SK-N-SH (cell line): ENCODE results near the gene MCC. TPM values are rescaled to one million over a fixed set of nuclear protein-coding genes. Genes with fewer than 3 reads are reported as not detected.

ENCODE experiments used
- CTCF ChIA-PET: fragments of 300-600, 350-600 bp; formaldehyde crosslinking; extraction: SDS; loops from one replicate; lab custom pipeline; 2021; lab: Yijun Ruan, JAX
- POLR2A ChIA-PET: fragments of 350-600 bp; sonication (Branson Sonifier 250); formaldehyde crosslinking; extraction: SDS; loops from one replicate; lab custom pipeline; 2020; ENCODE audit warnings: antibody characterized with exemption, inconsistent platforms; lab: Yijun Ruan, JAX
- DNase-seq: peaks from one replicate; pipeline ENCODE4 v3.0.0; 2012
- H2AFZ ChIP-seq: fragments of 200-600 bp; sonication (generic); 2 replicates; pipeline ENCODE4 v1.8.1; 2016; ENCODE audit warnings: antibody characterized with exemption, mild to moderate bottlenecking, low read depth
- H3F3A ChIP-seq: fragments of 200-600 bp; sonication (generic); replicated peaks from 2 replicates; pipeline ENCODE3; 2016; ENCODE audit warnings: antibody characterized with exemption, mild to moderate bottlenecking; ENCODE audit not compliant: insufficient read depth
- H3K27ac ChIP-seq, 2 experiments: fragments of 200-500 bp in 1 of 2; fragments of 200-600 bp in 1 of 2; sonication (Bioruptor generic) in 1 of 2; sonication (generic), shearing (Covaris generic) in 1 of 2; 2 replicates each; pipeline versions ENCODE4 v1.5.1 to v1.6.1; 2014 to 2016; ENCODE audit warnings: low read depth in 2 of 2, inconsistent platforms in 1 of 2, low read length in 1 of 2, mild to moderate bottlenecking in 1 of 2, mixed read lengths in 1 of 2
- H3K27me3 ChIP-seq: fragments of 200-600 bp; sonication (generic), shearing (Covaris generic); 2 replicates; pipeline ENCODE4 v1.6.1; 2016; ENCODE audit warnings: mixed run types; ENCODE audit not compliant: insufficient read depth
- H3K36me3 ChIP-seq, 2 experiments: fragments of 200-500 bp in 1 of 2; fragments of 200-600 bp in 1 of 2; sonication (Bioruptor generic) in 1 of 2; sonication (generic) in 1 of 2; replicated peaks in 1 of 2; 2 replicates each; pipeline versions ENCODE3 to v1.5.1; 2014 to 2016; ENCODE audit warnings: low read length in 1 of 2, mild to moderate bottlenecking in 1 of 2; ENCODE audit not compliant: insufficient read depth in 2 of 2, control insufficient read depth in 1 of 2
- H3K4me1 ChIP-seq, 2 experiments: fragments of 200-500 bp in 1 of 2; fragments of 200-600 bp in 1 of 2; sonication (Bioruptor generic) in 1 of 2; sonication (generic), shearing (Covaris generic) in 1 of 2; 2 replicates each; pipeline versions ENCODE4 v1.5.1 to v1.6.1; 2014 to 2016; ENCODE audit warnings: low read depth in 1 of 2, low read length in 1 of 2, mixed run types in 1 of 2; ENCODE audit not compliant: insufficient read depth in 2 of 2, control insufficient read depth in 1 of 2
- H3K4me2 ChIP-seq: fragments of 200-600 bp; sonication (generic), shearing (Covaris generic); 2 replicates; pipeline ENCODE4 v1.6.1; 2017; ENCODE audit warnings: mixed run types
- H3K4me3 ChIP-seq, 2 experiments: fragments of 200-500 bp in 1 of 2; fragments of 200-600 bp in 1 of 2; sonication (Bioruptor generic) in 1 of 2; sonication (generic), shearing (Covaris generic) in 1 of 2; 2 replicates each; pipeline versions ENCODE4 v1.5.1 to v1.8.1; 2014 to 2016; ENCODE audit warnings: low read depth in 2 of 2, inconsistent platforms in 1 of 2, low read length in 1 of 2, mild to moderate bottlenecking in 1 of 2, mixed read lengths in 1 of 2, moderate library complexity in 1 of 2
- H3K79me2 ChIP-seq: fragments of 200-600 bp; sonication (generic); 2 replicates; pipeline ENCODE4 v1.8.1; 2017; ENCODE audit warnings: mild to moderate bottlenecking; ENCODE audit not compliant: insufficient read depth
- H3K9ac ChIP-seq: fragments of 200-600 bp; sonication (generic); 2 replicates; pipeline ENCODE4 v1.6.1; 2017; ENCODE audit warnings: mixed run types
- H3K9me2 ChIP-seq: fragments of 200-600 bp; sonication (generic); 2 replicates; pipeline ENCODE4 v1.6.1; 2017; ENCODE audit warnings: mixed run types
- H3K9me3 ChIP-seq: fragments of 200-600 bp; sonication (generic); 2 replicates; pipeline ENCODE4 v1.6.1; 2017; ENCODE audit warnings: mixed run types, mild to moderate bottlenecking, moderate library complexity
- H4K20me1 ChIP-seq: fragments of 200-600 bp; sonication (generic); 2 replicates; pipeline ENCODE4 v1.6.1; 2017; ENCODE audit warnings: mild to moderate bottlenecking, mixed run types; ENCODE audit not compliant: insufficient read depth
- CHD2 ChIP-seq: fragments of 150-350 bp; IDR thresholded peaks from 2 replicates; pipeline ENCODE4 v1.6.1; 2018; ENCODE audit warnings: low read length; ENCODE audit not compliant: partially characterized antibody
- ELF1 ChIP-seq: IDR thresholded peaks from 2 replicates; pipeline ENCODE4 v1.4.0; 2012
- EP300 ChIP-seq, 2 experiments: IDR thresholded peaks; 2 replicates each; pipeline versions ENCODE4 v1.4.0 to v1.6.1; 2012; ENCODE audit warnings: borderline replicate concordance in 1 of 2, low read depth in 1 of 2, low read length in 1 of 2
- FOXM1 ChIP-seq: IDR thresholded peaks from 2 replicates; pipeline ENCODE4 v1.4.0; 2012; ENCODE audit warnings: low read depth, mild to moderate bottlenecking
- GABPA ChIP-seq: IDR thresholded peaks from 2 replicates; pipeline ENCODE4 v1.4.0; 2012; ENCODE audit warnings: low read depth, mild to moderate bottlenecking
- GATA2 ChIP-seq: sonication (generic); formaldehyde crosslinking; IDR thresholded peaks from 2 replicates; pipeline ENCODE4 v1.5.0; 2020; ENCODE audit warnings: mild to moderate bottlenecking, missing genetic modification reagents
- JUND ChIP-seq: IDR thresholded peaks from 2 replicates; pipeline ENCODE4 v1.4.0; 2012
- MAX ChIP-seq: IDR thresholded peaks from 2 replicates; pipeline ENCODE4 v1.4.0; 2012; ENCODE audit warnings: low read depth
- NFIC ChIP-seq: IDR thresholded peaks from 2 replicates; pipeline ENCODE4 v1.4.0; 2012; ENCODE audit warnings: borderline replicate concordance
- NRF1 ChIP-seq: IDR thresholded peaks from 2 replicates; pipeline ENCODE4 v1.6.1; 2012; ENCODE audit warnings: low read depth, mild to moderate bottlenecking, low read length
- REST ChIP-seq: IDR thresholded peaks from 2 replicates; pipeline ENCODE4 v1.6.1; 2012; ENCODE audit warnings: mild to moderate bottlenecking, low read depth, low read length, moderate library complexity
- RFX5 ChIP-seq: IDR thresholded peaks from 2 replicates; pipeline ENCODE4 v1.6.1; 2012; ENCODE audit warnings: mild to moderate bottlenecking, improper control_type of control experiment, low read length
- SIN3A ChIP-seq: IDR thresholded peaks from 2 replicates; pipeline ENCODE4 v1.6.1; 2012; ENCODE audit warnings: low read depth, mild to moderate bottlenecking, low read length, moderate library complexity, borderline replicate concordance
- SMC3 ChIP-seq: IDR thresholded peaks from 2 replicates; pipeline ENCODE4 v1.6.1; 2012; ENCODE audit warnings: low read depth, low read length, improper control_type of control experiment
- TEAD4 ChIP-seq: IDR thresholded peaks from 2 replicates; pipeline ENCODE4 v1.4.0; 2012; ENCODE audit warnings: mild to moderate bottlenecking, borderline replicate concordance; ENCODE audit not compliant: insufficient read depth
- USF1 ChIP-seq: IDR thresholded peaks from 2 replicates; pipeline ENCODE4 v1.4.0; 2012; ENCODE audit warnings: low read depth, borderline replicate concordance
- YY1 ChIP-seq: IDR thresholded peaks from 2 replicates; pipeline ENCODE4 v1.4.0; 2012; ENCODE audit warnings: low read depth, mild to moderate bottlenecking
- WGBS: methylation state at CpG from one replicate; pipeline ENCODE4 v1.1.6; 2017; ENCODE audit warnings: low lambda C conversion rate; 5-methylcytosine and 5-hydroxymethylcytosine counted together
- polyA plus RNA-seq, 3 experiments: library from polyadenylated mRNA; depleted of rRNA; stranded (reverse); fragments of >200 nt; gene quantifications; 2 replicates each; pipeline ENCODE4 v1.2.3, GENCODE V29; 2012

Gene MCC
- polyA plus RNA-seq, 1 of the 3 experiments (the other 2 are of a cell fraction): 3.6 TPM

- Histone ChIP-seq H3F3A (no peaks in the 10 kb centered on the region), H3K79me2 (no peaks in the 10 kb centered on the region), H3K9me3 (no peaks in the 10 kb centered on the region), H3K4me2 (no peak overlapping the region), H2AFZ (no peak overlapping the region), H3K9ac (no peak overlapping the region), H3K36me3 (no peaks in the 10 kb centered on the region), H3K9me2 (no peaks in the 10 kb centered on the region), H4K20me1 (no peaks in the 10 kb centered on the region), H3K27me3 (no peaks in the 10 kb centered on the region; the same call in 1 of the 2 replicates), H3K27ac (no peak overlapping the region), H3K4me3 (no peak overlapping the region), H3K4me1 (peaks cover 0 to 23% of the 10 kb centered on the region in 2 experiments; a peak in 1 of 4 replicates)
- DNase-seq: no peak
- TF ChIP-seq SIN3A: no peak
- no peak for TF ChIP-seq NFIC
- TF ChIP-seq GATA2 (CRISPR knock-in tag): no peak
- no peak for TF ChIP-seq TEAD4
- TF ChIP-seq EP300 (IDR thresholded peaks at IDR 0.05; ENCODE audit: borderline replicate concordance in 1 of 2, low read depth in 1 of 2, low read length in 1 of 2): no peak
- no peak for TF ChIP-seq MAX
- no peak for TF ChIP-seq JUND
- no peak for TF ChIP-seq ELF1
- TF ChIP-seq FOXM1: no peak
- TF ChIP-seq RFX5: no peak
- WGBS: 66% methylated on average over 6 of the region's 6 CpGs
- POLR2A ChIA-PET: interaction anchor here (1.2 kb wide), 2 partner anchors 205 to 424 kb away, joined by 3 read pairs; partner anchors contain the start of gene YTHDC2
- CTCF ChIA-PET: interaction anchor here (0.7 to 1.5 kb wide), 3 partner anchors 29 to 248 kb away, joined by 3 to 4 read pairs (median 3); no protein-coding TSS in a partner anchor
Observed at GRCh38 chr5:113089653-113090335, 398.5 kb downstream of the MCC start.

- H3K9me2 ChIP-seq: no peaks in the 10 kb centered on the region
- 64% methylated on average over 5 of the region's 5 CpGs for WGBS
Observed at GRCh38 chr5:113087976-113088514, 400.2 kb downstream of the MCC start.

More at GRCh38 chr5:113087976-113088514, 400.2 kb downstream of the MCC start:
- TF ChIP-seq REST (no peak), YY1 (no peak), SIN3A (no peak), USF1 (no peak), GABPA (no peak), TEAD4 (no peak), SMC3 (no peak), CHD2 (no peak), MAX (no peak), NRF1 (no peak)
- DNase-seq: no peak
- Histone ChIP-seq H3K4me1 (peaks cover 0 to 30% of the 10 kb centered on the region in 2 experiments; a peak in 1 of 4 replicates), H2AFZ (no peak overlapping the region), H3K4me3 (no peak overlapping the region), H3K27ac (no peak overlapping the region), H3K79me2 (no peaks in the 10 kb centered on the region), H3K36me3 (no peaks in the 10 kb centered on the region), H3K27me3 (no peaks in the 10 kb centered on the region; the same call in 1 of the 2 replicates), H3K4me2 (no peak overlapping the region), H3K9me3 (no peaks in the 10 kb centered on the region), H4K20me1 (no peaks in the 10 kb centered on the region), H3F3A (no peaks in the 10 kb centered on the region), H3K9ac (no peak overlapping the region)
- POLR2A ChIA-PET: interaction anchor here (0.9 kb wide), 1 partner anchor 29 kb away, joined by 3 read pairs; no protein-coding TSS in a partner anchor
- CTCF ChIA-PET: interaction anchor here (0.9 kb wide), 1 partner anchor 243 kb away, joined by 4 read pairs; no protein-coding TSS in a partner anchor
